Thyroid gland (tissue), 4 donors: ENCODE measurements around the gene TRAF3IP1.

ENCODE experiments used
- CTCF ChIP-seq, 6 experiments: fragments of 200-600 bp in 3 of 6; fragments of 450-650 bp in 3 of 6; sonication (generic) in 3 of 6; IDR thresholded peaks; one replicate each; pipeline ENCODE4 v1.5.1; 2016 to 2019; ENCODE audit warnings: antibody characterized with exemption in 6 of 6, mild to moderate bottlenecking in 2 of 6, inconsistent platforms in 1 of 6, moderate library complexity in 1 of 6
- POLR2A ChIP-seq, 2 donors: fragments of 450-650 bp; IDR thresholded peaks; one replicate each; pipeline ENCODE4 v1.6.1; 2017; ENCODE audit warnings: antibody characterized with exemption in 2 of 2, mild to moderate bottlenecking in 2 of 2, moderate library complexity in 1 of 2

- no peak for TF ChIP-seq CTCF (IDR thresholded peaks at IDR 0.05)
- no peak for TF ChIP-seq POLR2A (IDR thresholded peaks at IDR 0.05)
Measured at GRCh38 chr2:238428866-238429265, 108.5 kb downstream of the TRAF3IP1 start.
